Dedifferentiated amniotic fluid mesenchymal stem cell (primary cell): Measurements from ENCODE around the gene GLIPR2.
"Not testable (repeated sequence)": the region's sequence is repeated elsewhere in the genome, so short reads cannot be mapped to it uniquely, and the experiment has no call there.

Experiments used
- DNase-seq: peaks from one replicate; pipeline ENCODE4 v3.0.0-alpha.2; 2016; ENCODE audit errors: extremely low spot score

Gene GLIPR2

GRCh38 chr9:36136272-36136893 lies at the start of gene GLIPR2:
GLIPR2 (plus strand) TSS chr9:36136733; CDS start chr9:36136779, 46 bp downstream.
- DNase-seq, result peak; percentile 31

GRCh38 chr9:36087054-36087453 lies 49.5 kb upstream of the GLIPR2 start:
- DNase-seq, result not testable (repeated sequence)

GRCh38 chr9:36088020-36088419 lies 48.5 kb upstream of the GLIPR2 start:
- DNase-seq, result no peak

- DNase-seq, result peak; percentile 65
Observed at GRCh38 chr9:36091026-36091953, 45.2 kb upstream of the GLIPR2 start.

- no peak for DNase-seq
Observed at GRCh38 chr9:36092014-36092413, 44.5 kb upstream of the GLIPR2 start.

- no peak for DNase-seq
Observed at GRCh38 chr9:36092509-36093215, 43.9 kb upstream of the GLIPR2 start.

GRCh38 chr9:36093384-36093783 lies 43.1 kb upstream of the GLIPR2 start:
- no peak for DNase-seq

- DNase-seq, result no peak
Observed at GRCh38 chr9:36099718-36100117, 36.8 kb upstream of the GLIPR2 start.

GRCh38 chr9:36100532-36100931 lies 36.0 kb upstream of the GLIPR2 start:
- DNase-seq, result peak; percentile 44

- peak; percentile 91 for DNase-seq
Observed at GRCh38 chr9:36101916-36102741, 34.4 kb upstream of the GLIPR2 start.

GRCh38 chr9:36102742-36103495 lies 33.6 kb upstream of the GLIPR2 start:
- peak; percentile 42 for DNase-seq

GRCh38 chr9:36109071-36109470 lies 27.5 kb upstream of the GLIPR2 start:
- DNase-seq, result no peak

- no peak for DNase-seq
Observed at GRCh38 chr9:36110434-36110833, 26.1 kb upstream of the GLIPR2 start.

GRCh38 chr9:36112516-36112915 lies 24.0 kb upstream of the GLIPR2 start:
- DNase-seq, result no peak

- DNase-seq, result no peak
Observed at GRCh38 chr9:36113999-36114398, 22.5 kb upstream of the GLIPR2 start.

- no peak for DNase-seq
Observed at GRCh38 chr9:36116593-36116992, 19.9 kb upstream of the GLIPR2 start.

- DNase-seq, result no peak
Observed at GRCh38 chr9:36118201-36118600, 18.3 kb upstream of the GLIPR2 start.

- DNase-seq, result no peak
Observed at GRCh38 chr9:36118706-36119105, 17.8 kb upstream of the GLIPR2 start.

GRCh38 chr9:36119476-36119875 lies 17.1 kb upstream of the GLIPR2 start:
- no peak for DNase-seq

GRCh38 chr9:36120705-36121104 lies 15.8 kb upstream of the GLIPR2 start:
- DNase-seq, result no peak

- no peak for DNase-seq
Observed at GRCh38 chr9:36121971-36122370, 14.6 kb upstream of the GLIPR2 start.
